Skin of body (tissue), 2 donors: ENCODE data around the gene CDKL5. TPM values are rescaled to one million over a fixed set of nuclear protein-coding genes. Genes with fewer than 3 reads are reported as not detected.

Experiments
- DNase-seq: peaks from one replicate; lab custom pipeline; 2025; lab: John Stamatoyannopoulos, UW
- total RNA-seq: library from RNA; depleted of rRNA; stranded (reverse); fragments of >200 nt; gene quantifications from one replicate; pipeline ENCODE4 v1.2.3, GENCODE V29; 2014

Gene CDKL5
- total RNA-seq, 1 donor from 2014 or later: 8.1 TPM

DNA sequence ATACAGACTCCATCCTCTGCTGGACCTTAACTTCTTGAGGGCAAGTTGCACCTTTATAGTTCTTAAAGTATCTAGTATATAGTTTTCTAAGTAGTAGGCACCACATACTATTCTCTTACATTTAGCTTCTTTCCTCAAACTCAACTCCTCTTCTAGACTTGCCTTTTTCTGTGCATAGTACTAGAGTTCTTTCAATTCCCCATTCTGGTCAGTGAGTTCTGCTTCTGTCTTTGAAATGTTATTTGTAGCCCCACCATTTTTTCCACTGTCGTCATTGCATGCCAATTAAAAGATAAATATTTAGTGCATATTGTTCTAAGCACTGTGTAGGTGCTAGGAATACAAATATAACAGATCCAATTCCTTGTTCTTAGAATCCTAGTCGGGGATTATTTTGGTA is 31.6 kb downstream of the CDKL5 start:
- no peak for DNase-seq

DNA sequence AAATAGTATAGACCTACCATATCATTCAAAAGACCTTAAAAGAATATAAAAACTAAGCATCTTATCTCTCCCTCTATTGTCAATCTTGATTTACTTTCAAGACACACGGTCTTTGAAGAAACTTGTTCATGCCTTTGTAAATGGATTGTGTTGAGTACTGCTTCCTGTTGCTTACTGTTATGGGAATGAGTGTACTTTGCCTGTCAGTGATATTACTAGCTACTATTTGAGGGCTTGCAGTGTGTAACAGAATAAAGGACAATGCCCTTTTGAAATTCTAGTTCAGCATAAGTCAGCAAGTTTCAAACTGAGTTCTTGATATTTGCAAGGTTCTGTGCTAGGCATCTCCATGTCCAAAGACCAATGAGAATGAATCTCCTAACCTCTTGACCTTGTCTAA is 36.0 kb downstream of the CDKL5 start:
- DNase-seq: no peak

DNA sequence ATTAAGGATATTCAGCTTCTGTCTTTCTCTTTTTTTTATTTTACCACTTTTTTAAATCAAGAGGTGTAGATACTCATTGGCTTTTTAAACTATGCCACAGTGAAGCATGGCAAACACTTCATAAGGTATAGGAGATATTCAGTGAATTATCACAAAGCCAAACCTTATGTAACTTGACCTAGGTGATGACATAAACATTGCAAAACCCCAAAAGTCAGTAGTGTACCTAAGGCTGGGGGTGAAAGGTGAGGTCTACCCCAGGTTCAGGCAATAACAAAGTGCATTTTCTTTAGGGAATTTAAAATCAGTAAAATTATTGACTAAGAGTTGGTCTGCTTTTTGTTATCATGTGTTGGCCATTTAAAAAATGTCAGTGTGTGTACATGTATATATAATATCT is 39.1 kb downstream of the CDKL5 start:
- no peak for DNase-seq

- no peak for DNase-seq
Observed at GRCh38 chrX:18465051-18465450, 39.6 kb downstream of the CDKL5 start.

DNA sequence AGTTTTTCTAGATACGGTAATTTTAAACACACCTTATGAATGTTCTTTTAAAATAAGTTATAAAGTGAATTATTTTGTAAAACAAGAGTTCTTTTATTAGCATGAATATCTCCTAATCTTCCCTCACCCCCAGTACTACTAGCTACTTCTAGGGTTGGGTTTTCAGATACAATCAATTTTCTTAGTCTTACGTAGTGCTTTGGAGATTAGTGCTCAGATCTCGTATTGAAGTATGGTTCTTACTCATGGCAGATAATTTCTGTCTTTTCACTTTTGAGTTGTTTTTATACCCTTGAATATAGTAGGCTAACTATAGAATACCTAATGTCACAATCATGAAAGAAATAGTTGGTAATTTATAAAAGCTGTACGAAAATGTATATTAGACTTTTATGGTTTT is 43.2 kb downstream of the CDKL5 start:
- no peak for DNase-seq

GRCh38 chrX:18471296-18471695 is 45.9 kb downstream of the CDKL5 start:
- DNase-seq: no peak

- DNase-seq: no peak
Observed at GRCh38 chrX:18490806-18491555, 65.6 kb downstream of the CDKL5 start.

- no peak for DNase-seq
Observed at GRCh38 chrX:18491587-18492340, 66.4 kb downstream of the CDKL5 start.

DNA sequence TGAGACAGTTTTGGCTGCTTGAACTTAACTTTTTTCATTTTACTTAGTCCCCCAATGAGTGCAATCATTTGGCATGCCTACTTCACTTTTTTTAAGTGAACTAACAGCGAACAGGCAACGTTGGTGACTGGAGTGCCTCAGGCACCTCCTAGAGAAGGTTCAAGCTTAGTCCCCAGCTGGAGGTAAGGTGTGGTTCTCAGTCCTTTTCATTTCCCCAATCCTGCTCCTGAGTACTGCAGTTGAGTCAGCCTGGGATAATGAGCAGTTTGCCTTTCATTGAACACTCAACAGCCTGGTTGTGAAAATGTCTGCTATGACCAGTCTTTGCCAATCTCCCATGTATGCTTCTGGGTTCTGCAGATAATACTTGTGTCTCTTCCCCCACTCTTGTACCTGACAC is 109.5 kb downstream of the CDKL5 start:
- DNase-seq: no peak

- no peak for DNase-seq
Observed at GRCh38 chrX:18537068-18537467, 111.7 kb downstream of the CDKL5 start.

DNA sequence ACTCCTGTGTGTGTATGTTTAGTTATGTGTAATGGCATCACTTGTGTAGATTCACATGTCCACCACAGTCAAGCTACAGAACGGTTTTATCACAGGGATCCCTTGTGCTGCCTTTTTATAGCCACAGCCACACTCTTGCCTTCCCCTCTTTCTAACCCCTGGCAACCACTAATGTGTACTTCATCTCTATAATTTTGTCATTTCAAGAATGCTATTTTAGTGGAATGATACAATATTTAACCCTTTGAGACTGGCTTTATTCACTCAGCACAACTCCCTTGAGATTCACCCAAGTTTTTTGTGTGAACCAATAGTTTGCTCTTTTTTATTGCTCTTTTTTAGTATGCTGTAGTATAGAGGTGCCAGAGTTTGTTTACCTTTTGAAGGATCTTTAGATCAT is 112.1 kb downstream of the CDKL5 start:
- no peak for DNase-seq

DNA sequence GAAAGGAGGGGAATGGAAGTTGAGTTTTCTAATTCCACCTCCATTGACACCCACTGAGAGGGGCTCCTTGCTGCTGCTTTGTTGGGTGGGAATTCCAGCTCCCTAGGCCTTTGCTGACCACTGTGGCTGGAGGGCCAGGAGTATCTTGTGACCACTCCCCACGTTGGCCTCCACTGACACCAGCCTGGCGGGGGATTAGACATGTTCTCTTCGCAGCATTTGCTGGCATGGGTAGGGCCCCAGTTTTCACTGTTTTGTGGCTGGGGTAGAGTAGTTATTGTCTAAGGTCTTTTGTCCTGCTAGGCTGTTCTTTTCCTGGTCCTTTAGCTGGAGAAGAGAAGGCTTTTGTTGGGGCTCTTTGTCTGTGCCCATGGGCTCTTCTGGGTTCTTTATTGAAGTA is 116.7 kb downstream of the CDKL5 start:
- DNase-seq: no peak

DNA sequence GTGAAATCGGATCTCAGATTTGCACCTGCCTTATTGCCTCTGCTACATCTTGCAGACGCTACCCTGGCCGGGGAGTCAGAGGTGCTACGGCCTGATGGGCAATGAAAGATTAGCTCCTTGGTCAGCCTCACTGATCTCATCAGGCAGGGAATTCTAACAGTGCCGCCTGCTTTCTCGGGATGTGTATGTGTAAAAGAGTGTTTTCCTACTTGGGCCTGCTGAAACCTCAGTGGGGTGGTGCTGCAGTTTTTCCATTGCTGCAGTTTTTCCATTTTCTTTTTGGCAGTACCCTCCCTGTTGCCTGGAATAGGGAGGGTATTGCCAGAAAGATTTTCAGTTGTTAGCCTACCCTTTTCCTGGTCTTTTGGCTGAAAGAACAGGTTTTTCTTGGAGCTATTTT is 117.5 kb downstream of the CDKL5 start:
- no peak for DNase-seq

DNA sequence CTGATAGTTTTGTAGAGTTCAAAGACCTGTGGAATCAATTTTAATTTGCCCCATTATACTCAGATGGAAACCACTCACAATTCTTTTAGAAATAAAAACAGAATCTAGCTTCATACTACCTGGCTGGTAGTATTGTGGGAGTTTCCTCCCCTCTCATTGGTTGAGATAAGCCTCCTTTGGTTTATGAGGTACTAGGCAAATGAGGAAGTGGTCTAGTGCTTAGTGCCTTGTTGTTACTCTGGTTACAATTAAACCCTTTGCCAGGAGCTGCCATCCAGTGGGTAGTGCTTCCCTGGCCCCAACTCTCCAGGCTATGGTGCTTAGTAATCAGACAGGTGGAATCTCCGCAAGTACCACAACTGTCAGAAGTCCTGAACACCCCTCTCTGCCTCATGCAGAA is 118.3 kb downstream of the CDKL5 start:
- no peak for DNase-seq

GRCh38 chrX:18545771-18546170 is 120.4 kb downstream of the CDKL5 start:
- DNase-seq: no peak

DNA sequence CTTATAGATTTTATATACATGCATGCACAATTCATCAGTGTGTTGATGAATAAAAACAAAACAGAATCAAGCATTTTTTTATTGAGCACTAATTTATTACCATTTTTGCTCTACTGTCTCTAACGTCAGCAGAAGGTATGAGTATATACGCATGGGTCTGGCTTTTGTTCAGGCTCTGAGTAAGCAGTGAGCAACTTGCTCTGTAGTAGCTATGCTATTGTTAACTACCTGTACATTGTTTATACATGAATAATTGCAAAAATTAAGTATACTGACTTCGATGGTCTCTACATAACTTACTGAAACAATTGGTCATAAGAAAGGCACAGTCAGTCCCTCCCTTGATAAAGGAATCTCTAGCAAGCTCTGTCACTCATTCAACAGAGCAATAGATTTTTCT is 123.6 kb downstream of the CDKL5 start:
- DNase-seq: no peak

DNA sequence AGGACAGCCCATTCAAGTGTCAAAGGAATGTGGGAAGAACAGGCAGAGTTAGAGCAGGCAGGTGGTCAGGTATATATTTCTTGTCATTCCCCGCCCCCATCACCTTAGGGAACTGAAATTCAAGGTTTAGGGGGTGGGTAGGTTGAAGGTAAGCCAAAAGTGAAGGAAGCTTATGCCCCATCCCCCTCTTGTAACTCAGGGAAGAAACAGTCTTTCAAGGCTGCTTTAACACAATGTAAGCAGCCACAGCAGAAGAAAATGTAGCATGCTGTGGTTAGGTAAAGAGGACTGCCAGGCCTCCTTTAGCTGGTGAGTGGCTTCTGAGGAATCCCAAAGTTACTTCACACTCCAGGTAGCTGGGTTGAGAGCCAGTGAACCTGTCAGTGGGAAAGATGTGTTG is 124.2 kb downstream of the CDKL5 start:
- DNase-seq: no peak

GRCh38 chrX:18557879-18558278 is 132.5 kb downstream of the CDKL5 start:
- DNase-seq: no peak

DNA sequence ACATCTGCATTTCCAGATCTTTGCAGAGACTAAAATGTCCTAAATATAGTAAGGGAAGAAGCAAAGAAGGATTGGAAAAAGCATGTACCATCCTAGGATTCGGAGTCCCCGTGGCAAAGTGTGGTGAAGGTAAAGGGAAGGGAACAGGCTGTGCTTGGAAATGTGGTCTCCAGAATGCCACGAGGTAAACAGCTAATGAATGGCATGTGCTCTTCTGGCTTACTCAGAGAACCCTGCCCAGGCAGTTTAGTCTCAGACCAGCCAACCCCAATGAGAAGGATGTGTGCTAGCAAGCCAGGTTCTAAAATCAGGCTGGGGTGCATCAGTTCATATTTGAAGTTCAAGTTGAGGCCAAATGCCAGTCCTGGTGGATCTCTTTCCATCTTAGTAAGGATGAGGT is 133.4 kb downstream of the CDKL5 start:
- no peak for DNase-seq

DNA sequence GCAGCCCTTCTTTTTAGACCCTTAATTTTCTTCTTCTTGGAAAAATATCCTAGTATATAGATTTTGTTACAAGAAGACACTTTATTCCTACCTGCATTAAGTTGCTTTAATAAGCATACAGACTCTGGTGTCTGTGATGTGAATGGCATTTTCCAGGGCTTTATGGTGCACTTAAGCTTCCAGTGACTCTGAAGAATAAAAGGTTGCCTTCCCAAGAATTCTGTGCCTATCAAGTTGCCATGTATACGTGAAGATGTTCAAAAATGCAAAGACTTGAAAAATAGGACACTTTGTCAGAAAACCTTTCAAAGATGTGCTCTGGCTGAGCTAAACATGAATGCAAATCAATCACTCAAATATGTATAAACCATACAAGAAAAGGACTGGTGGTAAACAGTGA is 135.6 kb downstream of the CDKL5 start:
- no peak for DNase-seq

DNA sequence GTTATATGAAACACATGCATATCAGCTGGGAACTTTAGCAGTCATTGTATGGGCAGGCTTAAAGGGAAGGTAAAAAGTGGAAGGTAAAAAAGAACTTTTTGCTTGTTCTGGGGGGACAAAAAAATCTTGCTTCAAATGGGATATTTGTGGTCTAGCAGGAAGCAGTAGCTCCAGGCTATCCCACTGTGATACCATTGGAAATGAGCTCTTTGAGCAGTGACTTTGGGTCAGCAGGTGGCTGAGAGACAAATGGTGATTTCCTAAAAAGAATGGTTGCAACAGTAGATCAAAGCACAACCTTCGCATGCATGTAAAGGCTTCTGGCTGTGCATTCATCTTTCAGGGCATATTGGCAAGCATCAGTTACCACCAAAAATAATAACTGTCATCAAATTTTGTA is 140.3 kb downstream of the CDKL5 start:
- DNase-seq: no peak

- DNase-seq: no peak
Observed at GRCh38 chrX:18566748-18567147, 141.3 kb downstream of the CDKL5 start.

- DNase-seq: no peak
Observed at GRCh38 chrX:18573556-18573955, 148.1 kb downstream of the CDKL5 start.
